ENCODE measurements around the gene TMEM120A.

DNA sequence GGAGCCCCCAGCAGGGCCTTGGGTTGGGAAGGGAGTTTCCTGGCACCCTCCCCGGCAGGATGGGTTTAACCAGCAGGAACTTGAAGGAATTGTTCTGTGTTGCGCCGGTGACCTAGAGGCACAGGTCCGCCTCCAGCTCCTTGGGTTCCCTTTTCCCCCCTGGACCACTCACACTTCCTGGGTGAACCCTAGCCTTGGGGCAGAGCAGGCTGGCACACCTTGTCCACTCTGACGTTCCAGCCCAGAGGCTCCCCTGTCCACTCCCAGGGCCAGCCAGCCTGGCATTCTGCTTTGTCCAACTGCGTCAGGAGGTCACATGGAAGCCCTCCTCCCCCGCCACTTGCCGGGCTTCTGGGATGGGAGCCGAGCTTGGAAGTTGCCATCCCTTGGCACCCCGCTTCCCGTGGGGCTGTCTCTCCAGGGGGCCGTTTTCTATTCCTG is 25.8 kb downstream of the TMEM120A start:
- TF ChIP-seq, protein P1, sequence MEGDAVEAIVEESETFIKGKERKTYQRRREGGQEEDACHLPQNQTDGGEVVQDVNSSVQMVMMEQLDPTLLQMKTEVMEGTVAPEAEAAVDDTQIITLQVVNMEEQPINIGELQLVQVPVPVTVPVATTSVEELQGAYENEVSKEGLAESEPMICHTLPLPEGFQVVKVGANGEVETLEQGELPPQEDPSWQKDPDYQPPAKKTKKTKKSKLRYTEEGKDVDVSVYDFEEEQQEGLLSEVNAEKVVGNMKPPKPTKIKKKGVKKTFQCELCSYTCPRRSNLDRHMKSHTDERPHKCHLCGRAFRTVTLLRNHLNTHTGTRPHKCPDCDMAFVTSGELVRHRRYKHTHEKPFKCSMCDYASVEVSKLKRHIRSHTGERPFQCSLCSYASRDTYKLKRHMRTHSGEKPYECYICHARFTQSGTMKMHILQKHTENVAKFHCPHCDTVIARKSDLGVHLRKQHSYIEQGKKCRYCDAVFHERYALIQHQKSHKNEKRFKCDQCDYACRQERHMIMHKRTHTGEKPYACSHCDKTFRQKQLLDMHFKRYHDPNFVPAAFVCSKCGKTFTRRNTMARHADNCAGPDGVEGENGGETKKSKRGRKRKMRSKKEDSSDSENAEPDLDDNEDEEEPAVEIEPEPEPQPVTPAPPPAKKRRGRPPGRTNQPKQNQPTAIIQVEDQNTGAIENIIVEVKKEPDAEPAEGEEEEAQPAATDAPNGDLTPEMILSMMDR (IDR thresholded peaks at IDR 0.05; ENCODE audit: low read depth, low read length, poor library complexity, severe bottlenecking) = no peak
- no peak for TF ChIP-seq EZH2phosphoT487 (IDR thresholded peaks at IDR 0.05; ENCODE audit: borderline replicate concordance, low read length)
